LHCN-M2 (cell line): Measurements from ENCODE around the gene SLMAP. TPM values are rescaled to one million over a fixed set of nuclear protein-coding genes. Genes with fewer than 3 reads are reported as not detected.

ENCODE experiments used
- DNase-seq: peaks from one replicate; pipeline ENCODE4 v3.0.0-alpha.2; 2012; ENCODE audit warnings: low read depth
- total RNA-seq: library from RNA; depleted of rRNA; stranded (reverse); fragments of >200 nt; gene quantifications from 2 replicates; pipeline ENCODE4 v1.2.3, GENCODE V29; 2014

The SLMAP gene
- total RNA-seq, 1 experiment from 2014 or later = 32.3 TPM

- peak; percentile 2 for DNase-seq
These were observed 133.7 kb downstream of the SLMAP start for GRCh38 chr3:57889807-57890206.

DNA sequence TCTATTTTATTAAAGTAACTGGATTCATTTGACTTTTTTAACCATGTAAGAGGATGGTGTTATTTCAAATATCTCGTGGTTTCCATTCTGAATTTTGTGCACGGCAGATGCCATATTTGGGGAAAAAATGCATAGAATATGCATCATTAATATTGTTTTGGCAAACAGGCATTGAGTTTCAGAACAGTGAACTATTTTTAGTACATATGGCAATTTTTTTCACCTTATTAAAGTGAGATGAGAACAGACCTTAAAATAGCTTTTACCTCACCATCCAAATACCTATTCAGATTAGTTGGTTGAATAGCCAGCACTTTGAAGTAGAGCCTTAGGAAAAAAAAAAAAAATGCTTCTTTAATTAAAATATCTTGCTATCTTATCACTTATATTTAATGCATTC lies 134.8 kb downstream of the SLMAP start:
- DNase-seq = peak; percentile 9

DNA sequence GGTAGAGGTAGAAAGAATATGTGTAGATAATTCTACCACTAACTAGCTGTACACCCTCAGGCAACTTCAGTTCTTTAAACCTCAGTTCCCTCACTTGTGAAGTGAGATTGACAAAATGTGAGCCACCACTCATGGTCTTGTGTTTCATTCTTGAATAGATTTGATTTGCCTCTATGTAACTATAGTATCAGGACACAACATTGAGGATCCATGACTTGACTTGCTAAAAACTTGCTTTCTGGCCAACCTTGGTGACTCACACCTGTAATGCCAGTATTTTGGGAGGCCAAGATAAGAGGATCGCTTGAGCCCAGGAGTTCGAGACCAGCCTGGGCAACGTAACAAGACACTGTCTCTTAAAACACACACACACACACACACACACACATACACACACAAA lies 136.3 kb downstream of the SLMAP start:
- peak; percentile 3 for DNase-seq

- no peak for DNase-seq
These were observed 137.0 kb downstream of the SLMAP start for GRCh38 chr3:57893156-57893555.

DNA sequence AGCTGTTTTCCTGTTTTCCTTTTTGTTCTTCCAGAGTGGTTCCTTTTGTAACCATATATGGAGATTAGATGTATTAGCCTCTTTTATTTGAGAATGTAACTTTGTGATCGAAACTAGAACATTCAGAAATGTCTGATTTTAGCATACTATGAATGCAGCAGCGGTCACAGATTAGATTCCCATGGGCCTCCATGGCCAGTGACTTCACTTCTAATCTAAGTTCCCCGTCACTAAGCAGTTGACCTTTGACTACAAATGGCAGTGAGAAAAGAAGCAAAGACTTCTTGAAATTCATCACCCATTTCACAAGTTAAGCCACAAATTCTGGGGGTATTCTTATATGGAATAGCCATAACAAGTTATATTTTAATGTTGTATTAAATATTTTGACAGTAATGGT lies 137.6 kb downstream of the SLMAP start:
- no peak for DNase-seq

GRCh38 chr3:57896031-57896430 lies 139.9 kb downstream of the SLMAP start:
- no peak for DNase-seq

DNA sequence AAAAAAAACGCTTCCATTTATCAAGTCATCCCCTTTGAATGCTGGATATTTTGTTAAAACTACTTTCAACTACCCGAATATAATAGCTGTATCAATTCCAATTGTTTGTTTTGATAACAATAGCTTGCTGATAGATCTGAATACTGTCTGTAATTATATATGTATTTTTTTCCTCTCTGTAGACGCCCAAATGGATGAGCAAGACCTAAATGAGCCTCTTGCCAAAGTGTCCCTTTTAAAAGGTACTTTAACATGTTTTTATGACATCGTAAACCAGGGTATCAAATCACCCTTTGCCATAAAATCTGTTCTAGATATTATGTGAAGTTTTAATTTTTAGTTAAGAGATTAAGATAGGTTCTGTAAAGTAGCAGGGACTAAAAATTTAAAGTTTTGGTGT lies 140.6 kb downstream of the SLMAP start:
- DNase-seq = no peak

DNA sequence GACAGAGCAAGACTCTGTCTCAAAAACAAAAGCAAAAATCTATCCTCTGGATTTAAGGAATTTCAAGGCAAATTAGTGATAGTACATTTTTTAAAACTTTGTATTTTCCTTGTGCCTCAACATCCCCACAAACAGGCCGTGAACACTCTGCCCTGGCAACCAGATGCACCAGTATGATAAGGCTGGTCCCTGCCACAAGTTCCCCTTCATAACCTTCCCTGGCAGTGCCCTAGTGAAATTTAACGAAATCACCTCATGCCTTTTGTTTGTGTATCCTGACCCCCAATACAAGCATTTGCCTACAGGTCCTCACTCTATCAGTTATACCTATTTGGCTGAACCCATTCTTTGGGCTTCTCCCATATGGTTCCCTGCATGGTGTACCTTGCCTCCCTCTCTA lies 144.7 kb downstream of the SLMAP start:
- no peak for DNase-seq

- DNase-seq = no peak
These were observed 147.2 kb downstream of the SLMAP start for GRCh38 chr3:57903124-57903890.

DNA sequence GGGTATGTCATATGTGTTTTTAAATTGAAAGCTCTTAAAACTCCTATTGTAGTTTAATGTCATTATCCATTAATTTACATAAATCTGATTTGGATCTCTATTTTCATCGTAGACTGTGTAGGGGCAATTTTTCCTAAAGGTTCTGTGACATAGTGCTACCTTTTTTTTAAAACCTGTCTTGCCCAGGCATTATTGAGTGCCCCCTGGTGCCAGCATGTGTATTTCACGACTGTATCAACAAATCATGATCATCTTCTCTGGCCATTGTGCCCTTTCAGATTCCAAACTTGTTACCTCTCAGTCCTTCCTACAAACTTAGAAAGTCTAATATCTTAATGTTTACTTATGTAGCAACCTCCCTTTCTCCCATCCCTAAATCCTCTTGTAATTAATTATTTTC lies 154.9 kb downstream of the SLMAP start:
- peak; percentile 23 for DNase-seq

GRCh38 chr3:57911593-57911992 lies 155.5 kb downstream of the SLMAP start:
- peak; percentile 46 for DNase-seq

GRCh38 chr3:57917601-57918000 lies 161.5 kb downstream of the SLMAP start:
- DNase-seq = peak; percentile 30

DNA sequence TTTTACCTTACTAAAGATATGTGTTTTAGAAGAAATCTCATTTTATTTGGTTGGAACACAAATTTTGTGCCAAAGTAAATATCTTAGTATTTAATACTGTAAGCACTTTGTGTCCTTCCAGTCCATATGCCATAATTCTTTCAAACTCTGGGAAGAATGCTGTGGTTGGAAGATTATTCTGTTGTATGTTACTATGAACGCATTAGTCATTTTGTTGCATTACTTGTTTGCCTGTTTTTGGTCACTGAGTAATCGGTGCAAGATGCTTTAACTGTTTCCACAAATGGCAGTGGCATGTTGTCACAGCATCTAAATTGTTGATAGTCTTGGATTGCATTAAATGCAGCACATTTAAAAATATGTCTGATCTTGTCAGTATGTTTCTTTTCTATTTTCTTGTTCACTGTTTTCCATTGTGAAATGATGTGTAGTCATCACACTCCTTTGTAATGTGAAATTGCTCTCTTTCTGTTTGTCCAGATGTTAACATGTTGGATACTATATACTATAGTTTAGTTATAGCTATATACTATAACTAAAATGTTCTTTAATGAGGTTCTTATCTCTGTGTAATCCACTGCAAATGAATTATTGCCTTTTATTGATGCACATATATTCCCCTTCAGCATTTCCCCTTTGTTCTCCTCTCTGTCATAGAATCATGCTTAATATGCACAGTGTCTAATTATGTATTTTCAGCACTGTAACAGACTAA lies 162.2 kb downstream of the SLMAP start:
- peak; percentile 95 for DNase-seq

- DNase-seq = peak; percentile 10
These were observed 163.9 kb downstream of the SLMAP start for GRCh38 chr3:57919987-57920386.

DNA sequence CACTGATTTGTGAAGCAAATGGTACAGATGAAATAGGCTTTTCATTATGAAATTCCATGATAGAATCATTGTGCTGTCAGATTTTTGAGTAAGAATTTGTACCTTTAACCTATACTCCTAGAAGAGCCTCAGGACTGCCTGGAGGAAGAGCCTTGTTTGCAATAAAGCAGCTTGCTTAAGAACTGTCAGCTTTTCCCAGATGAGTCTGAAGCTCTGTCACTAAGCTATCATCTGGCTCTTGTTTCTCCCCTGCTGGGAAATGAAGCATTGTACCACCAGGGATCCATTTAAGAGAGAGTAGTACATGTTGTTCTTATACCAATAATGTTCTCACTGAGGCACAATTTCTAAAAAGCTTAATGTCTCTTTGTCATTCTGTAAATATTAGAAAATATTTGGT lies 167.0 kb downstream of the SLMAP start:
- peak; percentile 57 for DNase-seq

DNA sequence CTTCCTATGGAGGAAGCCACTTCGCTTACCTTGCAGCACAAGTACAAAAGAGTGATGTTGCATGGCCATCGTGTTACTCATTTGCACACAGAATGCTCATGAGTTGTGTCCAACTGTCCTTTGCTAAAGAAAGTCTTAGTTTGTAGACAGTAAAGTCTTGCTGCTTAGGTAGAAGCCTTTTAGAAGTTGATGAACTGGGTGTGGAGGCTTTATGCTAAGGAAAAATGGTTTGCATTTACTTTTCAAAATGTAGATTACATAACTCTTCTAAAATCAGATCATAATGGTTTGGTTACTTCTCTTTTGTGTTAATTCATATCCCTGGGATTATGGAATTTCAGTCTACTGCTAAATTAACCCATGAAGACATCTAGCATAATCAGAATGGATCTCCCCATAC lies 167.6 kb downstream of the SLMAP start:
- DNase-seq = no peak

DNA sequence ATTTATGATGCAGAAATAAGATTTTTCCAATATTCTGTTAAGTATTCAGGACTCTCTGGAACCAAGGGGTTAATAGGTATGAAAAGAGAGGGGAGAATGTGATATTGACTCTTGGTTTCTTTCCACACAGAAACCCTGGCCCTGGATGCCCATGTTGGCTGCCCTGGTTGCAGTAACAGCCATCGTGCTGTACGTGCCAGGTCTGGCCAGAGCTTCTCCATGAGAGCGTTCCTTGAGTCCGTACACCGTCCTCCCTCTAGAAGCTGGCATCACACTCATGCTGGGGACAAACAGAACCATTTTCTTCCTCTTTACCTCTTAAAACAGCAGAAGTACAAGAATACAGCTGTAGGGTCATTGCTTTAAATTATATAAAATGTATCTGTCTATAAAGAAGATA lies 171.1 kb downstream of the SLMAP start:
- no peak for DNase-seq

DNA sequence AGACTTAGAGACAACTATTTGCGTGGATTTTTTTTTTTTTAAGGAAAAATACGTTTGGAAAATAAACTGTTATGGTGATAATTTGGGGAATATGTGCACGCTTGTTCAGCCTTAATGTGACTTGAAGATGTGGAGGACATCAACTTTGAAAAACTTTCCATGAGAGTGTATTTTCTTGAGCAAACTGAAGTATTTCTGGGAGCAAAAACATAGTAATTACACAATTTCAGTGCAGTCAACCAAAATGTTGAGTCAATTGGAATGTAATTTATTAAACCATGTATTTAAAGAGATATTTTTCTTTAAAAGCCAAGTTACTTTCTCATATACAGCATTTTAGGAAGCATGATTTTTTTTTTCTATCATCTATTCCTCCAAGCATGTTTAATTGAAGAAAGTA lies 171.8 kb downstream of the SLMAP start:
- DNase-seq = peak; percentile 34

DNA sequence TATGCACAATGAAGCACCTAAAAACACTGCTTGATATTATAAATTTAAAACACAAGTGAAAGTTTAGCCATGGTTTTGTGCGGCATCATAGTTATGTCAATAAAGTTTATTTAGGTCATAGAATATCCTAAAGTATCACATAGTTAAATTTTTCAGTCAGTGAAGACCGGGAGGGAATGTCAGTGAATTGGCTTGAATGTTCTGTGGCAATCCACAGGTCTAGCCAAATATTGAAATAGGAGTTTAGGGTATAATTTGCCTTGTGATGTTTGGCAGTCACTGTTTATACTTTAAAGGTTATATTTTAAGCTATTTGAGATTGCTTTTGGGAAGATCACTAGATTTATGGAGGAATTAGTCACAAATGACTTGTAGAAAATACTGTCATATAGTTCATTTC lies 172.4 kb downstream of the SLMAP start:
- no peak for DNase-seq

DNA sequence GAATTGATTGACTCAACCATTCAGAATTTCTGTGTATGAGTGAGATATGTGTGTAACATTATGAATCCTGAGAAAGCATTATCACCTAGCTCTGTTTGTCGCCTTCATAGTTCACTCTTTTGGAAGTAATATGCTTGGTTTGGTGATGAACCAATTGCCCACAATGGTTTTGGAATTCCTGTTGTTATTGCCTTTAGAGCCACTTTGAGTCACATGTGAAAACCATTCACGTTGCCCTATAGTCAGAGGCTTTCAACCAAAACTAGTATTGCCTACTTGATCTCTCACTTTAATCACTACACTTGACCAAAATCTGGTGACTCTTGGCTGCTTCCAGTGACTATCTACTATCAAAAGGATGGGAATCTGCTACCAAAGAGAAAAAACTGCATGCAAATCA lies 173.9 kb downstream of the SLMAP start:
- no peak for DNase-seq

DNA sequence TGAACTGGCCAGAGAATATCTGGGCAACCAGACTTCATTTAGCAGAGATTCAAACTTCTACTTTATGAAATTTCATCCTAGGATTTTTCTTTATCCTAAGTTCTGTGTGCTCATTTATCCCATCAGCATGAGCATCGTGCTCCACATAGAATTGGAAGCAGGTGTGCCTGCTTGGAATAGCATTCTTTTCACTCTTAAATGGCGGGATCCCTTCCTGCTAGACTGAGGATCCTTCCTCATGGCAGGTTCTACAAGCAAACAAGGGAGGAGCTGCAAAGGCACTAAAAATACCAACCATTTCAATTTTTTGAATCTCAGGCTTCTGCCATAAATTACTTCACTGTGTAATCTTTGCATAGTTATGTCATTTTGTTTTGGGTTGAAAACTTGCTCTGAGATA lies 177.5 kb downstream of the SLMAP start:
- DNase-seq = no peak

GRCh38 chr3:57934373-57934772 lies 178.3 kb downstream of the SLMAP start:
- DNase-seq = no peak

DNA sequence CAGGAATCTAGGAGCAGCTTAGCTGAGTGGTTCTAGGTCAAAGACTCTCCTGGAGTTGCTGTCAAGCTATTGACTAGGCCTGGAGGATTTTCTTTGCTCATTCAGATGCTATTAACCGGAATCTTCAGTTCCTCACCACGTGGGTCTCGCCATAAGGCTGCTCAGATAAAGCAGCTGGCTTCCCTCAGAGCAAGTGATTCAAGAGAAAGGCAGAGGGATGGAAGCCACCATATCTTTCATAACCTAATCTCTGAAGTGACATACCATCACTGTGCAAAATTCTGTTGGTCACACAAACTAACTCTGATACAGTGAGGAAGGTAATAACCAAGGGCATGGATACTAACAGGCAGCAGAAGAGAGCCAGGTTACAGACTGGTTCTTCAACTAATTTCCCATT lies 179.4 kb downstream of the SLMAP start:
- DNase-seq = no peak
